Omental fat pad (tissue), 4 donors: ENCODE results near the gene UBE2D3. TPM values are rescaled to one million over a fixed set of nuclear protein-coding genes. Genes with fewer than 3 reads are reported as not detected.

ENCODE experiments used
- ATAC-seq: fragments of 150-250 bp; one replicate; pipeline ENCODE4 v1.9.1; 2016; ENCODE audit warnings: mild to moderate bottlenecking, moderate library complexity; ENCODE audit not compliant: low FRiP score
- DNase-seq: peaks from one replicate; pipeline ENCODE4 v3.0.0-alpha.2; 2019; ENCODE audit warnings: low spot score
- total RNA-seq, 4 donors: library from RNA; depleted of rRNA; stranded (reverse); fragments of >200 nt; gene quantifications; one replicate each; pipeline ENCODE4 v1.1.0, GENCODE V29; 2016
- TF ChIP-seq, protein P1 (sequence below), 3 donors: fragments of 450-650 bp; IDR thresholded peaks; one replicate each; pipeline ENCODE4 v1.5.1; 2016 to 2017; ENCODE audit warnings: antibody characterized with exemption in 3 of 3, mild to moderate bottlenecking in 3 of 3, moderate library complexity in 2 of 3

UBE2D3 gene
- total RNA-seq, 4 donors from 2014 or later, result 349 to 519 (median 452) TPM

- DNase-seq, result no peak
- TF ChIP-seq, protein P1, sequence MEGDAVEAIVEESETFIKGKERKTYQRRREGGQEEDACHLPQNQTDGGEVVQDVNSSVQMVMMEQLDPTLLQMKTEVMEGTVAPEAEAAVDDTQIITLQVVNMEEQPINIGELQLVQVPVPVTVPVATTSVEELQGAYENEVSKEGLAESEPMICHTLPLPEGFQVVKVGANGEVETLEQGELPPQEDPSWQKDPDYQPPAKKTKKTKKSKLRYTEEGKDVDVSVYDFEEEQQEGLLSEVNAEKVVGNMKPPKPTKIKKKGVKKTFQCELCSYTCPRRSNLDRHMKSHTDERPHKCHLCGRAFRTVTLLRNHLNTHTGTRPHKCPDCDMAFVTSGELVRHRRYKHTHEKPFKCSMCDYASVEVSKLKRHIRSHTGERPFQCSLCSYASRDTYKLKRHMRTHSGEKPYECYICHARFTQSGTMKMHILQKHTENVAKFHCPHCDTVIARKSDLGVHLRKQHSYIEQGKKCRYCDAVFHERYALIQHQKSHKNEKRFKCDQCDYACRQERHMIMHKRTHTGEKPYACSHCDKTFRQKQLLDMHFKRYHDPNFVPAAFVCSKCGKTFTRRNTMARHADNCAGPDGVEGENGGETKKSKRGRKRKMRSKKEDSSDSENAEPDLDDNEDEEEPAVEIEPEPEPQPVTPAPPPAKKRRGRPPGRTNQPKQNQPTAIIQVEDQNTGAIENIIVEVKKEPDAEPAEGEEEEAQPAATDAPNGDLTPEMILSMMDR (IDR thresholded peaks at IDR 0.05), result no peak
- no peak for ATAC-seq
Measured at GRCh38 chr4:102849579-102850104, 22.3 kb upstream of the UBE2D3 start.

- DNase-seq (no peak), ATAC-seq (no peak)
- TF ChIP-seq, protein P1 (IDR thresholded peaks at IDR 0.05), result no peak
Measured at GRCh38 chr4:102847687-102848086, 20.3 kb upstream of the UBE2D3 start.

DNA sequence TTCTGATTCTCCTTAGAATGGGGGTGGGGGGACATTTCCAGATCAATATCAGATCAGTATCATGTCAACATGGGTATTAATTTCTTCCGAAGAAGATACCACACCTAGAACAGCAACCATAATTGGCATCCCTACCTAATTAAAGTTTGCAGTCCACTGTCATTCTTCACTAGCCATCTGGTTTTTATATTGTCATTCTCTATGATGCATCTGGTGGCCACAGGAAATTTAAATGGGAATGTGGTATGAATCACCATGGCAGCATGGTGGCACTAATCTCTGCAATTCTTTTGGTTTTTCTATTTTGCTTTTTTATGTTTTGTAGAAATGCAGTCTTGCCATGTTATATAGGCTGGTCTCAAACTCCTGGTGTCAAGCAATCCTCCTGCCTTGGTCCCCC, 16.6 kb upstream of the UBE2D3 start:
- TF ChIP-seq, protein P1 (IDR thresholded peaks at IDR 0.05), result no peak
- ATAC-seq (no peak), DNase-seq (no peak)

GRCh38 chr4:102843273-102843672, 15.9 kb upstream of the UBE2D3 start:
- TF ChIP-seq, protein P1 (IDR thresholded peaks at IDR 0.05), result no peak
- DNase-seq, result no peak
- ATAC-seq, result no peak

- ATAC-seq (no peak), DNase-seq (no peak)
- TF ChIP-seq, protein P1 (IDR thresholded peaks at IDR 0.05), result no peak
Measured at GRCh38 chr4:102842367-102842766, 15.0 kb upstream of the UBE2D3 start.

DNA sequence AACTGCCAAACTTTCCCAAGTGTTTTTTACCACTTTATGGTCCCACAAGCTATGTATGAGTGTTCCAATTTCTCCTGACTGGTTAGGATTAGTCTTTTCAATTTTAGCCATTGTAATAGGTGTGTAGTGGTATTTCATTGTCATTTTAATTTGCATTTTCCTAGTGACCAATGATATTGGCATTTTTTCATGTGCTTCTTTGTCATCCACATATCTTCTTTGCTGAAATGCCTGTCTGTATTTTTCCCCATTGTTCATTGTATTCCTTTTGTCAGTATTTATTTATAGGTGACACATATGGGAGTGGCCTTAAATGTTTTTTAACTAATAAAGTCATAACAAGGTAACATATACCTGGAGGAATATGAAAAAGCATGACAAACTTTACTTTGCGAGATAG, 9.2 kb upstream of the UBE2D3 start:
- no peak for ATAC-seq
- TF ChIP-seq, protein P1 (IDR thresholded peaks at IDR 0.05), result no peak
- no peak for DNase-seq

GRCh38 chr4:102832667-102833066, 5.3 kb upstream of the UBE2D3 start:
- DNase-seq (no peak), ATAC-seq (no peak)
- TF ChIP-seq, protein P1 (IDR thresholded peaks at IDR 0.05), result no peak
